ENCODE measurements around the gene KLHL18. TPM values are rescaled to one million over a fixed set of nuclear protein-coding genes. Genes with fewer than 3 reads are reported as not detected.

The KLHL18 gene
- total and polyA plus RNA-seq, 2 of the 4 experiments (the other 2 are of a cell fraction): 29.1 to 76.2 TPM

DNA sequence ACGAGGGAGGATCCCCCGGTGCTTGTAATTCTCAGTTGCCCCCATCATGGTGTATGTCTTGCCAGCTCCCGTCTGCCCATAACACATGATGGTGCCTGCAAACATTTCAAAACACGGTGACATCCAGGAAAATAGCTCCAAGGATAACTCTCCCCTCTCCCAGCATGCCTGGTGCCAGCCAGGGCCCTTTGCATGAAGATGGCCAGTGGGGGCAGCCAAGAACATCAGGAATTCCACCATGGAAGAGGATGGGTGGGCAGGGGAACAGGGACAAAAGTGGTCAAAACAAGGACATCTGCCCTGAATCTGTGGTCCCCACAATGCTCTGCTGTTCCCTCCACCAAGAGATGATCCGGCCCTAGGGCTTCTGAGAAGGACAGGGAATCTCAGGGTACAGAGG is 9.2 kb upstream of the KLHL18 start:
- H2AK5ac ChIP-seq (ENCODE audit: low read depth, low read length): no peak overlapping the region
- CTCF ChIA-PET: interaction anchor here (0.6 to 0.7 kb wide), 2 partner anchors 93 to 1582 kb away, joined by 3 to 4 read pairs; no protein-coding TSS in a partner anchor
- POLR2A ChIA-PET (ENCODE audit: unreplicated experiment): no interaction called here

More for the DNA sequence above, 9.2 kb upstream of the KLHL18 start:
- H3K9me1 ChIP-seq (ENCODE audit: insufficient read depth, low read length): no peaks in the 10 kb centered on the region; the same call in 1 of the 2 replicates
- H2BK120ac ChIP-seq (ENCODE audit: low read depth, low read length): no peak overlapping the region
- no peak overlapping the region for H3K4ac ChIP-seq (ENCODE audit: low read depth, low read length)
- no peaks in the 10 kb centered on the region for H3K36me3 ChIP-seq (ENCODE audit: control insufficient read depth, insufficient read depth, low read length)
- no peaks in the 10 kb centered on the region for H3K27me3 ChIP-seq (ENCODE audit: control insufficient read depth, insufficient read depth, low read length)
- no peak overlapping the region for H3K14ac ChIP-seq (replicated peaks; ENCODE audit: low read depth, low read length)
- H3K23ac ChIP-seq (ENCODE audit: low read depth, low read length): no peak overlapping the region
- intact Hi-C loops (cut with micrococcal nuclease): no loop called here
- TF ChIP-seq POLR2A (IDR thresholded peaks at IDR 0.05; ENCODE audit: low read depth, low read length) (no peak), MXI1 (IDR thresholded peaks at IDR 0.05; ENCODE audit: borderline replicate concordance, low read depth, low read length) (no peak), FOS (IDR thresholded peaks at IDR 0.05; ENCODE audit: low read depth, low read length) (no peak), RAD21 (IDR thresholded peaks at IDR 0.05; ENCODE audit: low read length) (no peak), RCOR1 (IDR thresholded peaks at IDR 0.05; ENCODE audit: insufficient replicate concordance, low read length) (no peak), SMC3 (IDR thresholded peaks at IDR 0.05; ENCODE audit: low read depth, low read length) (no peak), NFE2L2 (IDR thresholded peaks at IDR 0.05; ENCODE audit: low read depth, low read length) (no peak), RFX5 (IDR thresholded peaks at IDR 0.05; ENCODE audit: low read depth, low read length) (no peak), CEBPB (IDR thresholded peaks at IDR 0.05; ENCODE audit: low read depth, low read length) (no peak), BHLHE40 (IDR thresholded peaks at IDR 0.05; ENCODE audit: low read depth, low read length) (no peak)
- TF ChIP-seq, protein P1, sequence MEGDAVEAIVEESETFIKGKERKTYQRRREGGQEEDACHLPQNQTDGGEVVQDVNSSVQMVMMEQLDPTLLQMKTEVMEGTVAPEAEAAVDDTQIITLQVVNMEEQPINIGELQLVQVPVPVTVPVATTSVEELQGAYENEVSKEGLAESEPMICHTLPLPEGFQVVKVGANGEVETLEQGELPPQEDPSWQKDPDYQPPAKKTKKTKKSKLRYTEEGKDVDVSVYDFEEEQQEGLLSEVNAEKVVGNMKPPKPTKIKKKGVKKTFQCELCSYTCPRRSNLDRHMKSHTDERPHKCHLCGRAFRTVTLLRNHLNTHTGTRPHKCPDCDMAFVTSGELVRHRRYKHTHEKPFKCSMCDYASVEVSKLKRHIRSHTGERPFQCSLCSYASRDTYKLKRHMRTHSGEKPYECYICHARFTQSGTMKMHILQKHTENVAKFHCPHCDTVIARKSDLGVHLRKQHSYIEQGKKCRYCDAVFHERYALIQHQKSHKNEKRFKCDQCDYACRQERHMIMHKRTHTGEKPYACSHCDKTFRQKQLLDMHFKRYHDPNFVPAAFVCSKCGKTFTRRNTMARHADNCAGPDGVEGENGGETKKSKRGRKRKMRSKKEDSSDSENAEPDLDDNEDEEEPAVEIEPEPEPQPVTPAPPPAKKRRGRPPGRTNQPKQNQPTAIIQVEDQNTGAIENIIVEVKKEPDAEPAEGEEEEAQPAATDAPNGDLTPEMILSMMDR (conservative IDR thresholded peaks at IDR 0.05; ENCODE audit: low read depth, low read length): no peak
- H4K8ac ChIP-seq (ENCODE audit: low read depth in 2 of 2, low read length in 2 of 2): no peak overlapping the region
- no CpG with 5 or more reads among the region's 5 CpGs for WGBS, 2 experiments (ENCODE audit: extremely low coverage in 2 of 2, insufficient read length in 1 of 2)
- no peak overlapping the region for H2AFZ ChIP-seq (replicated peaks; ENCODE audit: low read length, poor library complexity)
- no peak overlapping the region for H3K27ac ChIP-seq (ENCODE audit: insufficient read depth, low read length)
- H3K56ac ChIP-seq (ENCODE audit: extremely low read depth, insufficient read depth, low read length): no peak overlapping the region
- in situ Hi-C loops (cut with MboI; ENCODE audit: low sequenced_read_pairs): no loop called here
- no peak overlapping the region for H2BK15ac ChIP-seq (ENCODE audit: low read depth, low read length)
- H4K20me1 ChIP-seq (ENCODE audit: insufficient read depth, low read length): no peaks in the 10 kb centered on the region
- no peak overlapping the region; the same call in 1 of the 2 replicates for H4K5ac ChIP-seq (ENCODE audit: low read depth, low read length)
- no peaks in the 10 kb centered on the region; the same call in 1 of the 2 replicates for H3K4me1 ChIP-seq (ENCODE audit: control insufficient read depth, insufficient read depth, low read length)
- no peak for DNase-seq
- H2BK20ac ChIP-seq (ENCODE audit: low read depth, low read length): no peak overlapping the region
- ATAC-seq (ENCODE audit: low read depth): no peak
- H4K91ac ChIP-seq (ENCODE audit: insufficient read depth, low read depth, low read length): no peak overlapping the region
- BruUV-seq (replicated peaks): no TSS peak
- H3K4me3 ChIP-seq (ENCODE audit: insufficient read depth, low read depth, low read length): no peak overlapping the region
- H3K4me2 ChIP-seq (ENCODE audit: low read depth, low read length): no peak overlapping the region
- H3K9me3 ChIP-seq (ENCODE audit: control insufficient read depth, insufficient read depth, low read length): no peaks in the 10 kb centered on the region
- H2BK5ac ChIP-seq (ENCODE audit: low read depth, low read length, poor library complexity, severe bottlenecking): no peak overlapping the region
- H3K79me1 ChIP-seq (ENCODE audit: low read depth in 1 of 2, low read length in 2 of 2): no peaks in the 10 kb centered on the region; a peak in 1 of 4 replicates
- dilution Hi-C loops (cut with HindIII; ENCODE audit: low sequenced_read_pairs, unreplicated experiment): no loop called here
- no peak overlapping the region for H2AK9ac ChIP-seq (replicated peaks; ENCODE audit: low read depth, low read length, poor library complexity)
- H3K9ac ChIP-seq (ENCODE audit: low read depth, low read length): no peak overlapping the region
- no peak overlapping the region for H3K18ac ChIP-seq (ENCODE audit: low read depth, low read length)

Measured in IMR-90 (cell line).